ENCODE measurements around the gene MED13L. TPM values are rescaled to one million over a fixed set of nuclear protein-coding genes. Genes with fewer than 3 reads are reported as not detected.

MED13L gene
- total RNA-seq, 6 experiments from 2014 or later: 29.0 to 52.0 (median 38.1) TPM

DNA sequence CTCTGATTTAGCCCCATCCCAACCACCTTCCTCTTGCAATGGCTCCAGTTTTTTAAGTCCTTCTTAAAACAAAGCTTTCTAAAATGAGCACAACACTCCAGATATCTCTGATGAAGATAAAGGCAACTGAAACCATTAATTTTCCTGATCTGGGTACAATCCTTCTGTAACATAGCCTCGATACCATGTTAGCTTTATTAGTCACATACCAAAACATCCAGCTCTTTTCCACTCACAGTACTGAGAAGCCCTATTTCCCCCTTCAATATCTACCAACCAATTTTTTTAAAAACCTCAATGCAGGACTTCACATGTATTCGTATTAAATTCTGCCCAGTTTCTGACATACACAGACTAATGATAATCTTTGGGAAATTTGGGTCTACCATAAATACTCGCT is 105.9 kb downstream of the MED13L start:
- no peak for DNase-seq
- H3K36me3 ChIP-seq: no peaks in the 10 kb centered on the region
- H3K4me1 ChIP-seq: no peaks in the 10 kb centered on the region
- no peaks in the 10 kb centered on the region for H3K9me3 ChIP-seq
- no peak for TF ChIP-seq CTCF (IDR thresholded peaks at IDR 0.05)
- no peak for TF ChIP-seq POLR2A (IDR thresholded peaks at IDR 0.05)
- H3K27ac ChIP-seq: no peak overlapping the region
- intact Hi-C loops (cut with DNase I): no loop called here
- H3K4me3 ChIP-seq: no peak overlapping the region
- peak in 1 of 4 donors; percentile 42 for ATAC-seq
- no peaks in the 10 kb centered on the region for H3K27me3 ChIP-seq
- 76% methylated on average over 3 of the region's 3 CpGs for WGBS (ENCODE audit: insufficient coverage, low coverage, low lambda C conversion rate, missing lambda C conversion rate)

- no peak for ATAC-seq
- peaks cover 0 to 16% (median 0%) of the 10 kb centered on the region in 4 donors for H3K4me1 ChIP-seq
Observed at GRCh38 chr12:116169071-116169470, 108.4 kb downstream of the MED13L start.

GRCh38 chr12:116166306-116166705 is 111.2 kb downstream of the MED13L start:
- Histone ChIP-seq H3K27ac (no peak overlapping the region), H3K9me3 (no peaks in the 10 kb centered on the region), H3K4me3 (no peak overlapping the region), H3K36me3 (no peaks in the 10 kb centered on the region), H3K4me1 (peaks cover 0 to 29% (median 4%) of the 10 kb centered on the region in 4 donors), H3K27me3 (no peaks in the 10 kb centered on the region)
- peak in 1 of 4 donors; percentile 13 for ATAC-seq
- TF ChIP-seq POLR2A (IDR thresholded peaks at IDR 0.05) (no peak), CTCF (IDR thresholded peaks at IDR 0.05) (no peak)
- no peak for DNase-seq
- intact Hi-C loops (cut with DNase I): no loop called here
- WGBS (ENCODE audit: insufficient coverage, low coverage, low lambda C conversion rate, missing lambda C conversion rate): 80% methylated on average over 5 of the region's 5 CpGs

More at GRCh38 chr12:116169071-116169470, 108.4 kb downstream of the MED13L start:
- intact Hi-C loops (cut with DNase I): no loop called here
- no peak for DNase-seq
- no peak for TF ChIP-seq CTCF (IDR thresholded peaks at IDR 0.05)
- TF ChIP-seq POLR2A (IDR thresholded peaks at IDR 0.05): no peak
- H3K27ac ChIP-seq: no peak overlapping the region
- H3K27me3 ChIP-seq: no peaks in the 10 kb centered on the region
- H3K36me3 ChIP-seq: no peaks in the 10 kb centered on the region
- WGBS (ENCODE audit: insufficient coverage, low coverage, low lambda C conversion rate, missing lambda C conversion rate): 96% methylated on average over 1 of the region's 1 CpG
- H3K9me3 ChIP-seq: no peaks in the 10 kb centered on the region
- H3K4me3 ChIP-seq: no peak overlapping the region

- H3K4me1 ChIP-seq: peaks cover 0 to 41% (median 9%) of the 10 kb centered on the region in 4 donors
- no peak overlapping the region for H3K4me3 ChIP-seq
- TF ChIP-seq POLR2A (IDR thresholded peaks at IDR 0.05) (no peak), CTCF (IDR thresholded peaks at IDR 0.05) (no peak)
- no peak overlapping the region for H3K27ac ChIP-seq
- ATAC-seq (peak in 2 of 4 donors; percentile 21 to 24), DNase-seq (no peak)
- 17% methylated on average over 3 of the region's 4 CpGs for WGBS (ENCODE audit: insufficient coverage, low coverage, low lambda C conversion rate, missing lambda C conversion rate)
- no peaks in the 10 kb centered on the region for H3K27me3 ChIP-seq
- no peaks in the 10 kb centered on the region for H3K36me3 ChIP-seq
- no peaks in the 10 kb centered on the region for H3K9me3 ChIP-seq
- intact Hi-C loops (cut with DNase I): no loop called here
Observed at GRCh38 chr12:116165036-116165425, 112.5 kb downstream of the MED13L start.
